ENCODE measurements around the gene C1GALT1C1L.
"Not testable (repeated sequence)": the region's sequence is repeated elsewhere in the genome, so short reads cannot be mapped to it uniquely, and the experiment has no call there.

DNA sequence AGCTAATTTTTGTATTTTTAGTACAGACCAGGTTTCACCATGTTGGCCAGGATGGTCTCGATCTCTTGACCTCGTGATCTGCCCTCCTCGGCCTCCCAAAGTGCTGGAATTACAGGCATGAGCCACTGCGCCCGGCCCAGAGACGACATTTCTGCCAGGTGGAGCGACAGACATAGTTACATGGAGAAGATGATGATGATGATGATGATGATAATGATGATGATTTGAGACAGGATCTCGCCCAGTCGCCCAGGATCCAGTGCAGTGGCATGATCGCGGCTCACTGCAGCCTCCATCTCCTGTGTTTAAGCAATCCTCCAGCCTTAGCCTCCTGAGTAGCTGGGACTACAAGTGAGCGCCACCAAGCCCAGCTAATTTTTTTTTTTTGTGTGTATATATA lies 40.1 kb downstream of the C1GALT1C1L start:
- TF ChIP-seq, protein P1, sequence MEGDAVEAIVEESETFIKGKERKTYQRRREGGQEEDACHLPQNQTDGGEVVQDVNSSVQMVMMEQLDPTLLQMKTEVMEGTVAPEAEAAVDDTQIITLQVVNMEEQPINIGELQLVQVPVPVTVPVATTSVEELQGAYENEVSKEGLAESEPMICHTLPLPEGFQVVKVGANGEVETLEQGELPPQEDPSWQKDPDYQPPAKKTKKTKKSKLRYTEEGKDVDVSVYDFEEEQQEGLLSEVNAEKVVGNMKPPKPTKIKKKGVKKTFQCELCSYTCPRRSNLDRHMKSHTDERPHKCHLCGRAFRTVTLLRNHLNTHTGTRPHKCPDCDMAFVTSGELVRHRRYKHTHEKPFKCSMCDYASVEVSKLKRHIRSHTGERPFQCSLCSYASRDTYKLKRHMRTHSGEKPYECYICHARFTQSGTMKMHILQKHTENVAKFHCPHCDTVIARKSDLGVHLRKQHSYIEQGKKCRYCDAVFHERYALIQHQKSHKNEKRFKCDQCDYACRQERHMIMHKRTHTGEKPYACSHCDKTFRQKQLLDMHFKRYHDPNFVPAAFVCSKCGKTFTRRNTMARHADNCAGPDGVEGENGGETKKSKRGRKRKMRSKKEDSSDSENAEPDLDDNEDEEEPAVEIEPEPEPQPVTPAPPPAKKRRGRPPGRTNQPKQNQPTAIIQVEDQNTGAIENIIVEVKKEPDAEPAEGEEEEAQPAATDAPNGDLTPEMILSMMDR (conservative IDR thresholded peaks at IDR 0.05 in 1 of 2, IDR thresholded peaks at IDR 0.05 in 1 of 2; ENCODE audit: low read depth in 1 of 2, low read length in 2 of 2), result not testable (repeated sequence)
- TF ChIP-seq EZH2 (IDR thresholded peaks at IDR 0.05; ENCODE audit: low read length, missing control alignments), result not testable (repeated sequence)
